Measurements from ENCODE around the gene ZAR1. TPM values are rescaled to one million over a fixed set of nuclear protein-coding genes. Genes with fewer than 3 reads are reported as not detected.
A peak's percentile ranks its signal among the peaks of the same experiment; 100 is the strongest.

ZAR1 gene
- total and polyA plus RNA-seq, 11 donors, result not detected

DNA sequence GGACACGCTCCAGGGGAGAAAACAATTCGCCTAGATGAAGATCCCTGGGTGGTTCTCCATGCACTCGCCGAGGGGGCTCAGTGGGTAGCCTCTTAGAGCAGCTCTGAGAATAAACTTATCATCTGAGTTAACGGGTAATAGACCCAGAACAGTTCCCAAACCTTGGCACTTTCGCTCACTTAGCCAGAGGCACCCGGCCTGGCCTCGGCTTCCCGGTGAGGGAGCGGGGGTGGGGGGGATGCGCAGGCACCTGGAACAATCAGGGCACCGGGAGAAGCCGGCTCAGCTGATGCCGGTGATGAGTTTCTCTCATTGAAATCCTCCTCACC is 405 bp upstream of the ZAR1 start:
- peak in 1 of 4 donors; percentile 22 for ATAC-seq
- intact Hi-C loops (cut with DNase I), result loop anchor here in 2 of 10 donors (10.0 kb wide), 1 partner anchor 45 kb away; no protein-coding TSS in a partner anchor

DNA sequence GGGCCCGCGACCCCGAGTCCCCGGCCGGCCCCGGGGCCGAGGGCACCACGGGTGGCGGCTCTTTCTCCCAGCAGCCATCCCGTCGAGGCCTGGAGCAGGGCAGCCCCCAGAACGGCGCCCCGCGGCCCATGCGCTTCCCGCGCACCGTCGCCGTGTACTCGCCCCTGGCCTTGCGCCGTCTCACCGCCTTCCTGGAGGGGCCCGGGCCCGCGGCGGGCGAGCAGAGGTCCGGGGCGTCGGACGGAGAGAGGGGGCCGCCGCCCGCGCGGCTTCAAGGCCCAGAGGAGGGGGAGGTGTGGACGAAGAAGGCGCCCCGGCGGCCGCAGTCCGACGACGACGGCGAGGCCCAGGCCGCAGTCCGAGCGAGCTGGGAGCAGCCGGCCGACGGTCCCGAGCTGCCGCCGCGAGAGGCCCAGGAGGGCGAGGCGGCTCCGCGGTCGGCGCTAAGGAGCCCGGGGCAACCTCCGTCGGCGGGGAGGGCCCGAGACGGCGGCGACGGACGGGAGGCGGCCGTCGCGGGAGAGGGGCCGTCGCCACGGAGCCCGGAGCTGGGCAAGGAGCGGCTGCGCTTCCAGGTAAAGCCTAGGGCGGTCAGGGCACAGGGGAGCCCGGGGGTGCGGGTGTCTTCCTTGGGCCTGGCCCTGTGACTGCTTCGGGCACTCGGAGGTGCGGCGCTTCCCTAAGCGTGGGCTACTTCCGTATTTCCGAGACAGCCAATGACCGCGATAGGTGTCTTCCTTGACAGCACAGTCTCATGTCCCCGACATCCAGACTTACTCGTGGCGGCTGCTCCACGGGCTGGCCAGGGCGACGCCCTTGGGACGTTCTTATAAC is 845 bp downstream of the ZAR1 start:
- DNase-seq (no peak), ATAC-seq (peak in 1 of 4 donors; percentile 20)
- Histone ChIP-seq H3K36me3 (no peaks in the 10 kb centered on the region), H3K27ac (no peak overlapping the region), H3K27me3 (peaks cover 17 to 65% (median 41%) of the 10 kb centered on the region in 9 donors), H3K9me3 (no peaks in the 10 kb centered on the region), H3K4me3 (peak overlapping the region in 11 of 12 donors; percentile 1 to 52 (median 44)), H3K4me1 (peaks cover 0 to 17% (median 2%) of the 10 kb centered on the region in 12 donors)
- no peak for TF ChIP-seq POLR2A (IDR thresholded peaks at IDR 0.05)
- no peak for TF ChIP-seq CTCF (IDR thresholded peaks at IDR 0.05)
- WGBS, 4 donors, result 6 to 16% (median 10%) methylated on average over 44 to 104 of the region's 104 CpGs
- intact Hi-C loops (cut with DNase I), result loop anchor here in 2 of 10 donors (10.0 kb wide), 1 partner anchor 46 kb away; no protein-coding TSS in a partner anchor

More for the DNA sequence above, 405 bp upstream of the ZAR1 start:
- Histone ChIP-seq H3K9me3 (no peaks in the 10 kb centered on the region), H3K27me3 (peaks cover 17 to 76% (median 47%) of the 10 kb centered on the region in 9 donors), H3K4me3 (peak overlapping the region; percentile 1 to 52 (median 44)), H3K27ac (no peak overlapping the region), H3K4me1 (peaks cover 0 to 17% (median 2%) of the 10 kb centered on the region in 12 donors), H3K36me3 (no peaks in the 10 kb centered on the region)
- TF ChIP-seq POLR2A (IDR thresholded peaks at IDR 0.05) (no peak), CTCF (IDR thresholded peaks at IDR 0.05) (no peak)
- no peak for DNase-seq
- WGBS, 4 donors, result 16 to 35% (median 30%) methylated on average over 14 of the region's 14 CpGs

- Histone ChIP-seq H3K9me3 (no peaks in the 10 kb centered on the region), H3K27ac (no peak overlapping the region), H3K27me3 (peaks cover 17 to 57% (median 36%) of the 10 kb centered on the region in 9 donors), H3K4me1 (peaks cover 0 to 17% (median 2%) of the 10 kb centered on the region in 12 donors), H3K4me3 (peak overlapping the region in 2 of 12 donors; percentile 44 to 48), H3K36me3 (peaks cover 0 to 6% (median 0%) of the 10 kb centered on the region in 9 donors)
- ATAC-seq (no peak), DNase-seq (no peak)
- intact Hi-C loops (cut with DNase I), result loop anchor here in 2 of 10 donors (10.0 kb wide), 1 partner anchor 47 kb away; no protein-coding TSS in a partner anchor
- WGBS, 4 donors, result 63 to 75% (median 68%) methylated on average over 19 to 23 of the region's 23 CpGs
- no peak for TF ChIP-seq POLR2A (IDR thresholded peaks at IDR 0.05)
- no peak for TF ChIP-seq CTCF (IDR thresholded peaks at IDR 0.05)
These were observed 1.6 kb downstream of the ZAR1 start for GRCh38 chr4:48491514-48492176.

Measured in heart left ventricle (tissue), 16 donors.